ENCODE results near the gene MICU2.

- TF ChIP-seq POLR2AphosphoS5 (IDR thresholded peaks at IDR 0.05): no peak
- TF ChIP-seq CTCF (IDR thresholded peaks at IDR 0.05; ENCODE audit: poor library complexity, severe bottlenecking): no peak
- no peak for TF ChIP-seq EZH2 (IDR thresholded peaks at IDR 0.05; ENCODE audit: borderline replicate concordance, insufficient read depth, low read length, poor library complexity, severe bottlenecking)
Observed at GRCh38 chr13:21616205-21616866, 12.4 kb upstream of the MICU2 start.

Measured in neural cell (in vitro differentiated cells).